Upper lobe of left lung (tissue), 6 donors: Measurements from ENCODE around the gene CARD9. TPM values are rescaled to one million over a fixed set of nuclear protein-coding genes. Genes with fewer than 3 reads are reported as not detected.
A peak's percentile ranks its signal among the peaks of the same experiment; 100 is the strongest.

ENCODE experiments used
- ATAC-seq, 2 donors: fragments of 200-7000 bp; cut with Tn5 transposase; one replicate each; pipeline ENCODE4 v1.9.1; 2022; ENCODE audit warnings: mild to moderate bottlenecking in 2 of 2, moderate library complexity in 2 of 2; ENCODE audit not compliant: low FRiP score in 2 of 2
- DNase-seq, 2 donors: peaks; one replicate each; pipeline ENCODE4 v3.0.0-alpha.2; 2019 to 2020
- H3K27ac ChIP-seq, 4 donors: fragments of 200-600 bp; sonication (generic); one replicate each; pipeline ENCODE4 v1.5.1; 2016 to 2019
- H3K27me3 ChIP-seq, 4 donors: fragments of 200-600 bp; sonication (generic); one replicate each; pipeline ENCODE4 v1.5.1; 2017 to 2019
- H3K36me3 ChIP-seq, 4 donors: fragments of 200-600 bp; sonication (generic); one replicate each; pipeline ENCODE4 v1.5.1; 2016 to 2019
- H3K4me1 ChIP-seq, 4 donors: fragments of 200-600 bp; sonication (generic); one replicate each; pipeline ENCODE4 v1.5.1; 2018 to 2019
- H3K4me3 ChIP-seq, 4 donors: fragments of 200-600 bp; sonication (generic); one replicate each; pipeline ENCODE4 v1.5.1; 2017 to 2019; ENCODE audit warnings: mild to moderate bottlenecking in 2 of 4, moderate library complexity in 1 of 4
- H3K9me3 ChIP-seq, 4 donors: fragments of 200-600 bp; sonication (generic); one replicate each; pipeline ENCODE4 v1.5.1; 2018 to 2019
- CTCF ChIP-seq, 6 experiments: fragments of 450-650 bp in 4 of 6; fragments of 200-600 bp in 2 of 6; sonication (generic) in 2 of 6; IDR thresholded peaks; one replicate each; pipeline ENCODE4 v1.5.1; 2016 to 2019; ENCODE audit warnings: antibody characterized with exemption in 6 of 6
- EP300 ChIP-seq, 4 donors: sonication (generic); formaldehyde crosslinking; IDR thresholded peaks; one replicate each; pipeline ENCODE4 v1.5.1; 2017; ENCODE audit warnings: antibody characterized with exemption in 4 of 4, control low read depth in 2 of 4
- POLR2A ChIP-seq, 4 donors: fragments of 450-650 bp; IDR thresholded peaks; one replicate each; pipeline ENCODE4 v1.5.1; 2016 to 2017; ENCODE audit warnings: antibody characterized with exemption in 4 of 4, mild to moderate bottlenecking in 2 of 4
- POLR2AphosphoS5 ChIP-seq, 2 donors: sonication (generic); formaldehyde crosslinking; IDR thresholded peaks; one replicate each; pipeline ENCODE4 v1.5.1; 2017; ENCODE audit warnings: antibody characterized with exemption in 2 of 2
- WGBS, 2 donors: methylation state at CpG; one replicate each; pipeline ENCODE4 v1.1.5; 2017 to 2018; 5-methylcytosine and 5-hydroxymethylcytosine counted together
- total RNA-seq, 6 donors: library from RNA; depleted of rRNA in 4 of 6; stranded (reverse); fragments of >200 nt in 4 of 6; gene quantifications; one replicate each; pipeline versions ENCODE4 v1.1.0 to v1.2.1, GENCODE V29; 2016 to 2021
- donor health status: DM: no; HTN: no; CAD: no; lungs with moderate emphysema.
- donor health status: DM: no; HTN: yes; CAD: no; lungs with severe emphysema.

The CARD9 gene
- total RNA-seq, 6 donors from 2014 or later = 3.5 to 30.4 (median 16.8) TPM

GRCh38 chr9:136326761-136327303 is 46.6 kb downstream of the CARD9 start:
- ATAC-seq (no peak), DNase-seq (no peak)
- H3K4me1 ChIP-seq = peaks cover 26 to 47% (median 34%) of the 10 kb centered on the region in 4 donors
- WGBS, 2 donors = 35 to 48% methylated on average over 3 to 17 of the region's 17 CpGs
- H3K27ac ChIP-seq = peak overlapping the region; percentile 70 to 88 (median 86)
- H3K27me3 ChIP-seq = no peaks in the 10 kb centered on the region
- no peaks in the 10 kb centered on the region for H3K9me3 ChIP-seq
- no peak for TF ChIP-seq POLR2A (IDR thresholded peaks at IDR 0.05)
- no peak for TF ChIP-seq EP300 (IDR thresholded peaks at IDR 0.05)
- TF ChIP-seq POLR2AphosphoS5 (IDR thresholded peaks at IDR 0.05) = no peak
- no peak for TF ChIP-seq CTCF (IDR thresholded peaks at IDR 0.05)
- H3K4me3 ChIP-seq = peak overlapping the region in 3 of 4 donors; percentile 64 to 68 (median 67)
- no peaks in the 10 kb centered on the region for H3K36me3 ChIP-seq

GRCh38 chr9:136326061-136326760 is 47.3 kb downstream of the CARD9 start:
- peak overlapping the region; percentile 70 to 88 (median 86) for H3K27ac ChIP-seq
- TF ChIP-seq CTCF (IDR thresholded peaks at IDR 0.05) (no peak), POLR2AphosphoS5 (IDR thresholded peaks at IDR 0.05) (peak; percentile 44 to 55), EP300 (IDR thresholded peaks at IDR 0.05) (no peak), POLR2A (IDR thresholded peaks at IDR 0.05) (no peak)
- peaks cover 26 to 47% (median 34%) of the 10 kb centered on the region in 4 donors for H3K4me1 ChIP-seq
- no peaks in the 10 kb centered on the region for H3K27me3 ChIP-seq
- no peaks in the 10 kb centered on the region for H3K36me3 ChIP-seq
- peak in 1 of 2 donors; percentile 1 for ATAC-seq
- WGBS, 2 donors = 27 to 30% methylated on average over 13 to 28 of the region's 28 CpGs
- peak in 1 of 2 donors; percentile 82 for DNase-seq
- no peaks in the 10 kb centered on the region for H3K9me3 ChIP-seq
- H3K4me3 ChIP-seq = peak overlapping the region in 2 of 4 donors; percentile 64 to 67

GRCh38 chr9:136325358-136325757 is 48.1 kb downstream of the CARD9 start:
- Histone ChIP-seq H3K27me3 (no peaks in the 10 kb centered on the region), H3K4me1 (peaks cover 26 to 47% (median 34%) of the 10 kb centered on the region in 4 donors), H3K27ac (peak overlapping the region in 3 of 4 donors; percentile 84 to 88 (median 88)), H3K36me3 (no peaks in the 10 kb centered on the region), H3K4me3 (no peak overlapping the region), H3K9me3 (no peaks in the 10 kb centered on the region)
- no peak for TF ChIP-seq CTCF (IDR thresholded peaks at IDR 0.05)
- ATAC-seq (no peak), DNase-seq (peak in 1 of 2 donors; percentile 60)
- WGBS, 2 donors = 90 to 100% methylated on average over 2 to 13 of the region's 13 CpGs

GRCh38 chr9:136324501-136325300 is 48.8 kb downstream of the CARD9 start:
- WGBS, 2 donors = 35 to 73% methylated on average over 6 to 21 of the region's 24 CpGs
- TF ChIP-seq POLR2AphosphoS5 (IDR thresholded peaks at IDR 0.05) (peak in 1 of 2 donors; percentile 34), CTCF (IDR thresholded peaks at IDR 0.05) (peak in 1 of 6 experiments; percentile 7), EP300 (IDR thresholded peaks at IDR 0.05) (no peak)
- peak overlapping the region; percentile 28 to 88 (median 72) for H3K27ac ChIP-seq
- H3K36me3 ChIP-seq = no peaks in the 10 kb centered on the region
- ATAC-seq (peak in 1 of 2 donors; percentile 67), DNase-seq (peak; percentile 76 to 79)
- H3K4me1 ChIP-seq = peaks cover 26 to 40% (median 34%) of the 10 kb centered on the region in 4 donors
- no peaks in the 10 kb centered on the region for H3K27me3 ChIP-seq
- H3K9me3 ChIP-seq = no peaks in the 10 kb centered on the region
- no peak overlapping the region for H3K4me3 ChIP-seq
